Measurements from ENCODE around the gene SLC37A4.

SLC37A4 gene

GRCh38 chr11:119028346-119029068 is 2.2 kb downstream of the SLC37A4 start:
- Histone ChIP-seq H3K9ac (ENCODE audit: low read length) (peak overlapping the region; percentile 91), H3K27me3 (replicated peaks; ENCODE audit: insufficient read depth, low read length) (no peaks in the 10 kb centered on the region), H3F3A (ENCODE audit: insufficient read depth, low read length) (peaks cover 25% of the 10 kb centered on the region), H3K27ac (ENCODE audit: low read length) (peak overlapping the region; percentile 76), H3K79me2 (ENCODE audit: low read length) (peaks cover 72% of the 10 kb centered on the region), H3K4me1 (ENCODE audit: low read length) (peaks cover 36% of the 10 kb centered on the region), H3K9me3 (replicated peaks; ENCODE audit: insufficient read depth, low read length) (no peaks in the 10 kb centered on the region), H3K4me3 (ENCODE audit: low read length) (peak overlapping the region; percentile 88), H4K20me1 (ENCODE audit: insufficient read depth, low read length) (no peaks in the 10 kb centered on the region), H2AFZ (ENCODE audit: low read length) (peak overlapping the region; percentile 45; the same call in 1 of the 2 replicates), H3K4me2 (ENCODE audit: low read depth, low read length) (peak overlapping the region; percentile 100), H3K36me3 (replicated peaks; ENCODE audit: insufficient read depth, low read length) (no peaks in the 10 kb centered on the region), H3K9me2 (replicated peaks; ENCODE audit: insufficient read depth, low read length) (no peaks in the 10 kb centered on the region)
- no peak for DNase-seq
- no peak for TF ChIP-seq EZH2 (optimal IDR thresholded peaks at IDR 0.05; ENCODE audit: low read depth, low read length)
- TF ChIP-seq CTCF (IDR thresholded peaks at IDR 0.05; ENCODE audit: low read length) = no peak
- no peak for TF ChIP-seq EZH2phosphoT487 (IDR thresholded peaks at IDR 0.05; ENCODE audit: low read length)

- no peaks in the 10 kb centered on the region for H3K36me3 ChIP-seq (replicated peaks; ENCODE audit: insufficient read depth, low read length)
- peak overlapping the region; percentile 100 for H3K4me2 ChIP-seq (ENCODE audit: low read depth, low read length)
Measured at GRCh38 chr11:119027561-119028345, 2.9 kb downstream of the SLC37A4 start.

GRCh38 chr11:119026970-119027369 is 3.7 kb downstream of the SLC37A4 start:
- Histone ChIP-seq H3K9me2 (replicated peaks; ENCODE audit: insufficient read depth, low read length) (no peaks in the 10 kb centered on the region), H3K36me3 (replicated peaks; ENCODE audit: insufficient read depth, low read length) (no peaks in the 10 kb centered on the region), H3F3A (ENCODE audit: insufficient read depth, low read length) (peaks cover 37% of the 10 kb centered on the region), H3K9me3 (replicated peaks; ENCODE audit: insufficient read depth, low read length) (no peaks in the 10 kb centered on the region), H3K4me2 (ENCODE audit: low read depth, low read length) (no peak overlapping the region), H3K27me3 (replicated peaks; ENCODE audit: insufficient read depth, low read length) (no peaks in the 10 kb centered on the region), H4K20me1 (ENCODE audit: insufficient read depth, low read length) (no peaks in the 10 kb centered on the region), H3K9ac (ENCODE audit: low read length) (no peak overlapping the region), H3K27ac (ENCODE audit: low read length) (no peak overlapping the region), H2AFZ (ENCODE audit: low read length) (no peak overlapping the region), H3K4me3 (ENCODE audit: low read length) (no peak overlapping the region), H3K79me2 (ENCODE audit: low read length) (peaks cover 80% of the 10 kb centered on the region), H3K4me1 (ENCODE audit: low read length) (peaks cover 45% of the 10 kb centered on the region)
- DNase-seq = no peak
- TF ChIP-seq EZH2 (optimal IDR thresholded peaks at IDR 0.05; ENCODE audit: low read depth, low read length) (no peak), CTCF (IDR thresholded peaks at IDR 0.05; ENCODE audit: low read length) (no peak), EZH2phosphoT487 (IDR thresholded peaks at IDR 0.05; ENCODE audit: low read length) (no peak)

More at GRCh38 chr11:119027561-119028345, 2.9 kb downstream of the SLC37A4 start:
- no peak overlapping the region for H3K27ac ChIP-seq (ENCODE audit: low read length)
- no peaks in the 10 kb centered on the region for H3K9me3 ChIP-seq (replicated peaks; ENCODE audit: insufficient read depth, low read length)
- H3K79me2 ChIP-seq (ENCODE audit: low read length) = peaks cover 76% of the 10 kb centered on the region
- no peaks in the 10 kb centered on the region for H3K9me2 ChIP-seq (replicated peaks; ENCODE audit: insufficient read depth, low read length)
- H4K20me1 ChIP-seq (ENCODE audit: insufficient read depth, low read length) = no peaks in the 10 kb centered on the region
- no peaks in the 10 kb centered on the region for H3K27me3 ChIP-seq (replicated peaks; ENCODE audit: insufficient read depth, low read length)
- no peak overlapping the region for H2AFZ ChIP-seq (ENCODE audit: low read length)
- peaks cover 30% of the 10 kb centered on the region for H3F3A ChIP-seq (ENCODE audit: insufficient read depth, low read length)
- peaks cover 41% of the 10 kb centered on the region for H3K4me1 ChIP-seq (ENCODE audit: low read length)
- H3K9ac ChIP-seq (ENCODE audit: low read length) = peak overlapping the region; percentile 91; the same call in 1 of the 2 replicates
- TF ChIP-seq EZH2 (optimal IDR thresholded peaks at IDR 0.05; ENCODE audit: low read depth, low read length) = no peak
- no peak for TF ChIP-seq EZH2phosphoT487 (IDR thresholded peaks at IDR 0.05; ENCODE audit: low read length)
- TF ChIP-seq CTCF (IDR thresholded peaks at IDR 0.05; ENCODE audit: low read length) = no peak
- DNase-seq = no peak
- no peak overlapping the region for H3K4me3 ChIP-seq (ENCODE audit: low read length)

Measured in MM.1S (cell line).